T-helper 22 cell (primary cell): ENCODE results near the gene AIDA.
A peak's percentile ranks its signal among the peaks of the same experiment; 100 is the strongest.
"Not testable (repeated sequence)": the region's sequence is repeated elsewhere in the genome, so short reads cannot be mapped to it uniquely, and the experiment has no call there.

Source experiments
- DNase-seq: peaks from one replicate; pipeline ENCODE4 v3.0.0-alpha.2; 2020; ENCODE audit warnings: low read depth

Gene AIDA

DNA sequence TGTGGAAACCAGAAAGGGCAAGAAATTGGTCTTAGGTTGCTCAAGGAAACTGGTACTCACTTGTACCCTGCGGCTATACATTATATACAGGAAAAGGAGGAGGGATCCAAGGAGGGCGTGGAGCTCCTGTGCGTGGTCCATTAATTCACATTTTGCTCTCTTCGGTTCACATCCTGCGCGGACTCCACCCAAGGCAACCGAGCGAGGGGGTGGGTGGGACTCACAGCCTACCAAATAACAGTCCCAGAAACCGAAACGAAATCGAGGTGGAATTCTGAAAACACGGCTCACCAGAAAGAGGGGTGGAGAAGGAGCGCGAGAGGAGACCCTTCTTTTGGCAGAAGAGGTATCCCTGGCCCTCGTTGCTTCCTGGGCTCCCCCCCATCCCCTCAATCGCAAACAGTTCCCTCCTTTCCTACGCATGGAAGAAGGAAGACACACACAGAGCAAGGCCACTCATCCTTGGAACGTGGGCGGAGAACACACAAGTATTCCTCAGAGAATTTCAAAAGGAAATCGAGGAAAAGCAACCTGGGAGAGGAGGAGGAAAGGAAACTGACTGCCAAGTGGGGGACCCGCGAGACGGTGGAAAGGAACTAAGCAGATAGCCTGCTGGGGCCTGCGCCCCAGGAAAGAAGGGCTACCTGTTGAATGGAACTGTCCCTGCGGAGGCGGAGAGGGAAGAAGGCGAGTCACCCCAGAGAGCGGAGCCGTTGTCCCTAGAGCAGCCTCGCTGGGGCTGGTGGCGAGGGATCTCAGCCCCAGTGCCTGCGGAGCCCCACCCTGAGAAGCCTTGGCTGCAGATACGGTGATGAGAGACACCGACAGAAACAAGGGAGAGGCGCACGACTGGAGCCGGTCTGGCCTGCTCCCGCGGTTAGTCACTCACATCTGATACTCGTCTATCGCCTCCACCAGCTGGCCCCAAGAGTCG, 705 bp downstream of the AIDA start:
- peak; percentile 42 for DNase-seq

DNA sequence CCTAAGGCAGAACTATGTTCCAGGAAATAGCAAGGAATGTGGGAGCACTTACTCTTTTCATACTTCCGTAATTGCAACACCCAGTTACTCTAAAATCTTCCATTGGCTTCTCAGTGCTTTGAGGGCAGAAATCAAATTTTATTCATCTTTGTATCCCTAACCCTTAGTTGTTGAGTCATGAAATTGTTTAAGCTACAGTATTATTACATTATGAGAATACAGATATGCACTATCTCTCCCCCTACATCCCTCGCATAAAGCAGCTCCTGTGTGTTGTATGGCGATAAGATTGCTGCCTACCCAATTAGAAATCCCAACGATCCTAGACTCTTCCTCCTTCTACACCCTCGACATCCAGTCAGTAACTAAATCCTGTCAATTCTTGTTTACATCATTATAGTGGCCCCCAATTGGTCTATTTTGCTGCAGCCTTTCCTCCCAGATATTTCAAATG, 2.6 kb downstream of the AIDA start:
- DNase-seq = no peak

DNA sequence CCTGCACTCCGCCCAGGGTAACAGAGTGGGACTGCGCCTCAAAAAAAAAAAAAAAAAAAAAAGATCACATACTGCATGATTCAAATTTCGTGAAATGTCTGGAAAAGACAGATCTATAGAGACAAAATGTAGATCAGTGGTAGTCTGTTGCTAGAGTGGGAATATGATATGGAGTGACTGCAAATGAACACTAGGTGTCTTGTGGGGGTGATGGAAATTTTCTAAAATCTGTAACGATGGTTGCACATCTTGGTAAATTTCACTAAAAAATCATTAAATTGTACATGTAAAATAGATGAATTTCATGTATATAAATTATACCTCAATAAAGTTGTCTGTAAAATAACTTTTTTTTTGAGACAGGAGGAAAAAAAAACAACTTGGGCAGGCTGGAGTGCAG, 5.5 kb downstream of the AIDA start:
- DNase-seq = no peak

DNA sequence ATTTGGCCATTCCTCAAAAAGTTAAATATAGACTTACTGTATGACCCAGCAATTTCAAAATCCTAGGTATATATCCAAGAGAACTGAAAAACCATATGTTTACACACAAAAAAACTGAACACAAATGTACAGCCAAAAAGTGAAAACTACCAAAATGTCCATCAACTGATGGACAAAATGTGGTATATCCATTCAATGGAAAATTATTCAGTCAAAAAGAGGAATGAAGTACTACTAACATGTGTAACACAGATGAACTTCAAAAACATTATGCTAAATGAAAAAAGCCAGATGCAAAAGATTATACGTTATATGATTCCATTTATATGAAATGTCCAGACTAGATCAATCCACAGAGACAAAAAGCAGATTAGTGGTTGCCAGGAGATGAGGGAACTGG, 8.0 kb downstream of the AIDA start:
- no peak for DNase-seq

DNA sequence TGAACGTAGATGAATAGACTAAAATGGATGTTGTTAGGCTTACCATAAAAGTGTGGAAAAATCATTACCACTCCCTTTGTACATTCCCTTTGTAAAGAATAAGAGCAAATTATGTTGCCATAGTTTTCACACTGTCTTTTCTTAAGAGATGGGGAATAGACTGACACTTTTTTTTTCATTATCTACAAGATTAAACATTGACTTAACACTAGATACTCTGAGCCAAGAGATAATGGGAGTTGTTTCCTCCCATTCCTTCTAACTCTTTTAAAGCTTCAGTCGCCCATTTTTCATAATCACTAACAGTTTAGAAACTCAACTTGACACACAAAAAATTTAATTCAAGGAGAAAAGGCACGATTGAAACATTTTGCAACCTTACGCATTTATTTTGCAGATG, 10.1 kb downstream of the AIDA start:
- DNase-seq = no peak

DNA sequence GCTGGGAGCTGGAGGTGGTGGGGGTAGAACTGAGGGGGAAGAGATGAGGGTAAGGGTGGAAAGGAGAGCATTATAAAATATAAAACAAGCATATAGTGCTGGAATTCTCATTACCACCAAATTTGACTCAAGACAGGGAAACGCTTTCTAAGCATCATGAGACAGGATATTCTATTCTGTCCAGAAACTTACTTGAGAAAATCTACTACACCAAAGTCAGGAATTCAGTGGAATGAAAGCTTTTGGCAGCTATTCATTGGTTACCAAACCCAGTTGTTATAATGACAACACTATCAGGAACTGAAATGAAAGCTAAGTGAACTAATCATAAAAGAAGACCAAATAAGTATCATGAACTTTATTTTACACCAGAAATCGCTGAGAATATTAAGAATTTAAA, 14.5 kb downstream of the AIDA start:
- DNase-seq = no peak

DNA sequence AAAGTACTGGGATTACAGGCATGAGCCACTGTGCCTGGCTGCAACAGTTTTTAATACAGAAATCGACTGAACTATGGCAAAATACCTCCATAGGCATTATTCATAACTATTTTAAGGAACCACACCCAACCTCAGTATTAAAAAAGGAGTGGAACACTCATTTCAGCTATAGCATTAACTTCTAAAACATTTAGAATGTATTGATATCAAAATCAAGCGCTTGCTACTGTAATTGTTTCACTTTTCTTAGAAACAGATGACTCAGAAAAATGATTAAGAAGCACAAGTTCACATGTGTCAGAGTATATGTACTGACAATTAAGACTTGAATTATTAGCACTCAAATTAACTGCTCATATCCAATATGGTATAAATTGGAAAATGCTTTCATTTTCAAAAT, 15.1 kb downstream of the AIDA start:
- no peak for DNase-seq

DNA sequence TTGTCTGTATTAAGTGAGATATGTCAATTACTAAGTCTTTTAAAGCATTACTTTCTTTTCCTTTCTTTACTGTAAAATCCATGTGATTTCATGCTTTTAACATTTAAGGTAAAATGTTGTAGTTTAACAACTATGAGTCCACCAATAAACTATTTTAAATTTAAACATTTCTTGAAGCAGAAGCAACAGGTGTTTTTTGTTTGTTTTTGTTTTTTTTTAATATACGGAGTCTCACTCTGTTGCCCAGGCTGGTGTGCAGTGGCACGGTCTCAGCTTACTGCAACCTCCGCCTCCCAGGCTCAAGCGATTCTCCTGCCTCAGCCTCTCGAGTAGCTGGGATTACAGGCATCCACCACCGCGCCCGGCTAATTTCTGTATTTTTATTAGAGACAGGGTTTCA, 15.6 kb downstream of the AIDA start:
- DNase-seq = no peak

DNA sequence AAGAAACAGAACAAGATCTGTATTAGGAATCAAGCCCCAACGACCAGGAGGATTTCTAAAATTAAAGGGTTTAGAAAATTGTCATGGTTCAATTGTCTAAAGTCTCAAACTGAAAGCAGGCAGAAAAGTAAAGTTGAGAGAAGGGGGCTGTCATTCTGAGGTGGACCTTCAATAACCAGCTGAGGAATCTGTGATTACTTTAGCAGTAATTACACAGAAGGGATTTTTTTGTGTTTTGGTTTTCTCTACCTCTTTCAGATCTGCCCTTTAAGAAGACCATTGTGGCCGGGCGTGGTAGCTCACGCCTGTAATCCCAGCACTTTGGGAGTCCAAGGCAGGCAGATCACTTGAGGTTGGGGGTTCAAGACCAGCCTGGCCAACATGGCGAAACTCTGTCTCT, 17.4 kb downstream of the AIDA start:
- no peak for DNase-seq

DNA sequence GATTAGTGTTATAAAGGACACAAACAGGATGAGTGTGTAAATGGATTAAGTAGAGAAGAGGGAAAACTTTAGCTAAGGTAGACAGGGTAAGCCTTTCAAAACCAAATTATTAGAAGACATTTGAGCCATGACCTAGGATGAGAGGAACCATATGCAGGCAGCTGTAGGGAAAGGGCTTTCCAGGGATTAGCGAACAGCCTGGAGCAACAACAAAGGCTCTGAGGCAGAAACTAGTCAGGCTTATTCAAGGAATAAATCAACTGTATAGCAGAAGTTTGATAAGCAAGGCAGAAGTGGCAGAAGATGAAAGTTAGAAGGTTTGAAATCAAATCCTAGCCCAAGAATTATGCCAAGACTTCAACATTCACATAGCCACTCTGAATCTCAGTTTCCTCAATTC, 21.3 kb downstream of the AIDA start:
- no peak for DNase-seq

DNA sequence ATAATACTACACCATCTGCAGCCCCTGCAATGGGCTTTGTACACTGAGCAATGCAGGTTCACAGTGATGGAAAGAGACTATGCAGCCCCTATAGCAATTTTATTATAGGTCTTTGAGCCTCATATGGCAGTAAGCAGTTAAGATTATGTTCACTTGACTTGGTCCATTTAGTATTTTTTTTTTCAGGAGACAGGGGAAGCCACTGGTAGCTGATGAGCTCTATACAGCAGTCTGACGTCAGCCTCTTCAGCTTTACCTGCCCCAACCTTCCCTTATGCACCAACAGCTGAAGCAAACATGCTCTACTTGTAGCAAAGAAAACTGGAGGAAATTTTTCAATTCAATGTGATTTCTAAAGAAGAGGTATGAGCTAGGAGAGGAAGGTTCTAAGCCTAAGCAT, 32.2 kb downstream of the AIDA start:
- no peak for DNase-seq

DNA sequence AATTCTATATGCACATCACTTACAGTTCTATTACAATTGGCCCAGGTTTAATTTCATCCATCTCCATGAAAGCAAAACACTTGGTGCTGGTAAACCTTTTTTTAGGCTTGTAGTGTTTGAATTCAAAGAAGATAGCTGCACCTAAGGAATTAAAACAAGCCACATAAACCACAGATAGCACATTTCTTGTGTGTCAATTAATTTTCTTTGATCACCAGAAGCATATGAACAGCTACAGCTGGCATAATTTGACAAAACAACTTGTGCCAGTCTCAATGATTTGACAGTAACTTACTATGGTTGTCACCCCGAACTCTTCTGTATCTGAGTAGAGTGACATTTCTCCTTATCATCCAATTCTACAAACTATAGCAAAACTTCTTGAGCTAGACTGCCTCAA, 42.2 kb downstream of the AIDA start:
- DNase-seq = no peak

DNA sequence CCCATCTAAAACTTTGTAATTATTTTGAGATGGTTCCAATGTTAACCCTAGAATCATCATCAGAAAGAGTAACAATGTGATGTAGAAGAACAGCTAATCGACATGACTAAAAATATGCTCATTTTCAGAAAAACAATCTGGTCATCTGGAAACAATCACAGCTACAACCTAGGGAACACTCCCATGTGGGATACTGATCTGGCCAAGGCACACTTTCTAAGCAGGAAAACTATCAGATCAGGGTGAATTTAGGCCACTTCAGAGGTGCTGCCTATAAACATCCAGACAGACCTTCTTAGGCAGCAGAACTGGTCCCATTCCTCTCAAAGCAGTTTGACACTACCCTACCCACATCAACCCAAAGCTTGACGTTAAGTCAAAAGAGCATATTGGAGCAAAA, 43.2 kb downstream of the AIDA start:
- not testable (repeated sequence) for DNase-seq

DNA sequence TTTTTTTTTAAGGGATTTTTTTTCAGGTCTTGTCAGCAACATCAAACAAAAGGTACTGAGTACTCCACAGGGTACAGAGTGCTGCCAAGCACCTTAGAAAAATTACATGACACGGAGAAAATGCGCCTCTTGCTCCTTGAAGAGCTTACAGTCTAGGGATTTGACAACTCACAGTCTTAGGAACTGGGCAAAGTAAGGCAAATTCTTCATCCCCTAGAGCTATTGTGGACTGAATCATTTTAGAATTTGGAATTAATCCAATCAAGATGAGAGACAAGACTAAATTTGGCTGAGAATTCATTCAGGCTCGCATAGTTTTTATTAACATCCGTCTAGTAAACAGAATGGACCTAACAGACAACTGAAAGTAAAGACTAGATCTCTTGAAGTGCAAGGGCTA, 44.1 kb downstream of the AIDA start:
- not testable (repeated sequence) for DNase-seq

DNA sequence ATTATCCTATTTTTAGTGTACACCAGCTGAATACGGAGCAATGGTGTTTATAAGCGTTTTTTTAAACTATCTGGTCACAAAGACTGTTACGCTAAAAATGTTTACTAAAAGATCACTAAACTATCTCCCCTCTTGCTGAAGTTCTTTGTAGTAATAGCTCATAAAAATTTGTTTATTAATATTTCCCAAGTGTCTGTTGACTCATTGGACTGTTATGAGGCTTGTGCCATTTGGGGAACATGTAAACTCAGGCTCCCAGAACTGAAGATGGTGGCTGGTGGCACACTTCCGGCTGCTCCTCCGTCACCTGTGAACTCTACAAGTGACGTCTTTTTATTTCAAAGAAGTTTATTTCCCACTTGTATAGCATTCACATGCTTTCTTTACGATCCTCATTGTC, 46.3 kb downstream of the AIDA start:
- DNase-seq = no peak

DNA sequence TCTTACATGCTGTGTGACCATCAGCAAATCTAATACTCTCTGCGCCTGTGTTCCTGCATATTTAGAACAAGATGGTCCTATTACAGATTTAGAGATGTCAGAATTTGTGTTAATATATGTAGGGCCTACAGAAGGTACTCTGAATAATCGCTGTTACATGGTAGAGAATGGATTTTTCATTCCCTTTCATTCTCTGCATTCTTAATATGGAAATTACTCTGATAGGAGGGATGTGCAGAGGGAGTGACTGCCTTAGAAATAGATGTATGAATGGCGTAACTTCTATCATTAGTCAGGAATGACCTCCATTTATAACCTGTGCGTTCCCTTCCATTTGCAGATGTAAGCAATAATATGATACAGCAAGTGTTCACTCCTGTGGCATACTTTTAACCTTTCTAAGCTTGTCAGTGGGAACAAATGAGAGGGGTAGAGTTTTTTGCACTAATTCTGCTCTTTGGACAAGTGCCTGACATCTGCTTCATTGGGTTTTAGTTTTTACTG, 48.8 kb downstream of the AIDA start:
- no peak for DNase-seq

DNA sequence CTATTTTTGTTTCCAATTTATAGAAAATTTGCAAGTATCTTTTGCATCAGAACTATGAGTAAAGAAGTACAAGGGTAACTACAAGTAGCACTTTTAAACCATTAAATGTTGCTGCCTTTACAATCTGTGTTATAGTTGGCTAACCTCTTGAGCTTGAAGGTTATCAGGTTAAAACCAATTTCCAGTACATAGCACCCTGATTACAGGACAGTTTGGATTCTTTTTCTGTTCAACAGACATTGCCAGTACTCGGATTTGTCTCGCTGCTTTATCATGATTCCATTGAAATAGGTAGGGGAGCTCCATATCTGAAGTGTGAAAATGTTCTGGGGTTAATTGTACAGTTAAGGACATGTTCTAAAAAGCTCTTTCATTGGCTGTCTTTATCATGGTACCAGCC, 54.4 kb downstream of the AIDA start:
- DNase-seq = no peak

DNA sequence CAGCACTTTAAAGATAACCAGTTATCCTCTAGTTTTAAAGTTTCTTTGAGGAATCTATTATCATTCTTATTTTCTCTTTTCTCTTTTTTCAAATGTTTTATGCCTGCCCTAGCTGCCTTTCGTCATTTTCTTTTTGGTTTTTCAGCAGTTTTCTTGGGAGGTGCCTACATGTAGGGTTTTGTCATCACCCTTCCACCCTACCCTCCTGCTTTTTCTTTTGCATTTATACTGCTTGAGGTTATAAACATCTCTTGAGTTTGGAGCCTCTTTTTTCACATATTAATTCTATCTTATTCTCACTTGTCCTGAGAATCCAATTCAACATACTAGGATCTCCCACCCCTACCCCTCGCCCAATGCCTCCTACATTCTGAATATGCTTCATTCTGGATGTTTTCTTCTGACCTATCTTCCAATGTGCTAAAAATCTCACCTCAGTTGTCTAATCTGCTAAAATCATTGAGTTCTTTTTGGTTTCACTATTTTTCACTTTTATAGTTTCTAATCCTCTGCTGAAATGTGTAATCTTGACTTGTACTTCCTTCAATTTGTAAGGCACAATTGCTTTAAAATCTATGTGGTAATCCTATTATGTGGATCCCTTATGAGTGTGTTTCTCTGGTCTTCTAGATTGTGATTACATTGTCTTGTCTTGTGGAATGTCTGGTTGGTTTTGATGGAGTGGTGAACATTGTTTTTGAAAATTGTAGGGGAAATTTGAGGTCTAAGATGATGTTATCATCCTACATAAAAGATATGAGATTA, 55.7 kb downstream of the AIDA start:
- no peak for DNase-seq

DNA sequence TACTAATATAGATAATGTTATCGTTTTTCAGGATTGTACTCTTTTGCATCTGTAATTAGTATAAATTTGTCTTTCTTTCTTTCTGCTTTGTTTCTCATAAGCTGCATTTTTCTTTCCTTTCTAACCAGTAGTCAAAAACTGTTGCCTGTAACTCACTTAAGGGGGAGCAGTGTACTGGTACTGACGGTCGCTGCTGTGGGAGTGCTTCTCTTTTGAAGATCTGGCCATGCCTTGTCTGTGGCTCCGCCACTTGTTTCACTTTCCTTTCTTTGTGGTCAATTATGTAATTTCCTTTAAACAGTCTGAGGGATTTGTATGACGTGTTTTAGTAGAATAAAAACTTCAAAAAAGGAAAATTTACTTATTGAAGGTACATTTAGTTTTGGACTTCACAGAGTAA, 57.4 kb downstream of the AIDA start:
- DNase-seq = peak; percentile 72

DNA sequence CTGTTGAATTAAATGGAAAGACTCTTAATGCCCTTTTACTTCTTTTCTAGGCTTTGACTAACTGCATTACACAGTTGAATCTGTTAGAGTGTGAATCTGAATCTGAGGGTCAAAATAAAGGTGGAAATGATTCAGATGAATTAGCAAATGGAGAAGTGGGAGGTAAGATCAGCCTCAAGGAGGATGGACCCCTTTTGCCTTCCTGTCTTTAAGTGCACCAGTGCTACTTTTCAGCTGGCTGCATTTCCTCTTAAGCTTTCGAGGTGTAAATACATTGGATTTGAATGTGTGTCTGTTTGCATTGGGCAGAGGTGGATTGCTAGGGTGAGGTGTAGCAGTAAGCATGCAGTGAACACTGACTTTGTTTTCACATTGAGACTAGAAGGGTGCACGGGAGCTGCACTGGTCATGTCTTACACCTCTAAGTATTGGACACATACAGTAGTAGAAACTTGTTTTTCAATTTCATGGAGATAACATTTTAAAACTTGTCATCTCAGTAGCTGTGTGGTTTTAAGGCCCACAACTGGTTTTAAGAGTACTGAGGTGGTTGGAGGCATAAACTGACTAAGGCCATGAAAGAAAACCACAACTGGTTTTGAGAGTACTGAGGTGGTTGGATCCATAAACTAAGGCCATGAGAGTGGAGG, 59.0 kb downstream of the AIDA start:
- no peak for DNase-seq

DNA sequence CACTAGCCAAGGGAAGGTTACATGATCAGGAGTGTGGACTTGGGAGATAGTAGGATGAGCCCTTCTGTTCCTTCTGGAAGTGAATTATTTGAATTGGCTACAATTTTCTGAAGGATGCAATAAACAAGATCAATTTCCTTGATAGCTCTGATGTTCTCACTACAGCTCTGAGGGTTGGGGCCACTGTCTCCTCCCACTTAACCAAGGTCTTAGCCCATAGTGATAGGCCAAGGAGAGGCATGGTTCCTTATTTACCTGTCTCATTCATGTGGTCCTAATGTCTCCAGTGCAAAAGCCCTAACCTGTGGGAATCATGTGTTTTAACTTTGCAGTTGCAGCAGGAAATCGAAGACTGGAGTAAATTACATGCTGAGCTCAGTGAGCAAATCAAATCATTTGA, 59.6 kb downstream of the AIDA start:
- DNase-seq = no peak

DNA sequence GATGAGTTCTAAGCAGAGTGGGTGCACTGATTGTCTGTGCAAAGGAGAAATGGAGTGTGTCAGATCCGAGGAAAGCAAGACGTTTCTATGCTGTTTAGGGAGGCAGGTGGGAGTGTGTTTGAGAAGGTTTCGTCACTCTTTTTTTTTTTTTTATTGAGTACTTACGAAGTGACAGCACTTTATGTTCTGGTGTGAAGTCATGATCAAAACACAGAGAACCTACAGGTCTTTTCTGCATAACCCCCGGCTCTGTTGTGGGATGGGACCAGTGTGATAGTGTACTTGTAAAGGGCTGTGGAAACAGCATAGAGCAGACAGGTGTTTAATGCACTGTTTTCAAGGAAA, 67.7 kb downstream of the AIDA start:
- DNase-seq = peak; percentile 21
